Stomach (tissue), 9 donors: ENCODE data around the gene LRP1B. TPM values are rescaled to one million over a fixed set of nuclear protein-coding genes. Genes with fewer than 3 reads are reported as not detected.

ENCODE experiments used
- DNase-seq, 2 donors: peaks; one replicate each; pipeline versions ENCODE4 v3.0.0 to v3.0.0-alpha.2; 2013 to 2019
- H3K27ac ChIP-seq, 5 donors: fragments of 200-600 bp in 4 of 5; sonication (generic) in 4 of 5; one replicate each; pipeline ENCODE4 v1.5.1; 2013 to 2019; ENCODE audit warnings: mild to moderate bottlenecking in 1 of 5, moderate library complexity in 1 of 5
- H3K27me3 ChIP-seq, 3 donors: fragments of 200-600 bp; sonication (generic); one replicate each; pipeline ENCODE4 v1.5.1; 2017 to 2019; ENCODE audit warnings: mixed run types in 1 of 3
- H3K36me3 ChIP-seq, 4 donors: fragments of 200-600 bp; sonication (generic); 1 replicate in 3 of 4; 2 replicates in 1 of 4; pipeline ENCODE4 v1.5.1; 2016 to 2019
- H3K4me1 ChIP-seq, 4 donors: fragments of 200-600 bp; sonication (generic); one replicate each; pipeline ENCODE4 v1.5.1; 2016 to 2019
- H3K4me3 ChIP-seq, 4 donors: fragments of 200-600 bp; sonication (generic) in 3 of 4; one replicate each; pipeline ENCODE4 v1.5.1; 2016 to 2019; ENCODE audit warnings: mild to moderate bottlenecking in 1 of 4
- H3K9me3 ChIP-seq, 4 donors: fragments of 200-600 bp; sonication (generic); one replicate each; pipeline ENCODE4 v1.5.1; 2016 to 2019
- EP300 ChIP-seq: sonication (generic); formaldehyde crosslinking; IDR thresholded peaks from one replicate; pipeline ENCODE4 v1.6.1; 2017; ENCODE audit warnings: antibody characterized with exemption
- POLR2A ChIP-seq, 4 donors: fragments of 450-650 bp; IDR thresholded peaks; one replicate each; pipeline ENCODE4 v1.6.1; 2016; ENCODE audit warnings: antibody characterized with exemption in 4 of 4, control low read depth in 2 of 4, mild to moderate bottlenecking in 1 of 4, moderate library complexity in 1 of 4
- POLR2AphosphoS5 ChIP-seq, 3 donors: sonication (generic); formaldehyde crosslinking; IDR thresholded peaks; one replicate each; pipeline ENCODE4 v1.6.1; 2016; ENCODE audit warnings: antibody characterized with exemption in 3 of 3
- WGBS, 5 donors: extraction: QIAGEN DNeasy Blood & Tissue Kit in 3 of 5; methylation state at CpG; one replicate each; pipeline versions ENCODE4 v1.1.5 to v1.1.7; 2013 to 2018; 5-methylcytosine and 5-hydroxymethylcytosine counted together
- intact Hi-C: fragments of 100-400 bp; cut with DNase I; formaldehyde crosslinking; loops from one replicate; pipeline ENCODE4 v1.15.1; 2023; ENCODE audit warnings: low total_unique reads
- polyA plus RNA-seq, 3 donors: library from polyadenylated mRNA; stranded (reverse); fragments of 200-250 nt; gene quantifications; one replicate each; pipeline ENCODE4 v1.2.3, GENCODE V29; 2013
- total RNA-seq, 5 donors: library from RNA; depleted of rRNA; stranded (reverse); fragments of >200 nt; gene quantifications; one replicate each; pipeline versions ENCODE4 v1.1.0 to v1.2.3, GENCODE V29; 2014 to 2016
- TF ChIP-seq, protein P1 (sequence below), 7 experiments: fragments of 450-650 bp in 4 of 7; fragments of 200-600 bp in 3 of 7; sonication (generic) in 3 of 7; IDR thresholded peaks; one replicate each; pipeline ENCODE4 v1.5.1; 2016 to 2019; ENCODE audit warnings: antibody characterized with exemption in 7 of 7, control low read depth in 2 of 7, mild to moderate bottlenecking in 1 of 7
- donor health status: healthy with polysubstance abuse.
- donor health status: Bipolar disorder and iron deficiency.
- donor health status: healthy.

LRP1B gene
- total and polyA plus RNA-seq, 8 donors, result under 0.01 to 9.0 (median 0.38) TPM

DNA sequence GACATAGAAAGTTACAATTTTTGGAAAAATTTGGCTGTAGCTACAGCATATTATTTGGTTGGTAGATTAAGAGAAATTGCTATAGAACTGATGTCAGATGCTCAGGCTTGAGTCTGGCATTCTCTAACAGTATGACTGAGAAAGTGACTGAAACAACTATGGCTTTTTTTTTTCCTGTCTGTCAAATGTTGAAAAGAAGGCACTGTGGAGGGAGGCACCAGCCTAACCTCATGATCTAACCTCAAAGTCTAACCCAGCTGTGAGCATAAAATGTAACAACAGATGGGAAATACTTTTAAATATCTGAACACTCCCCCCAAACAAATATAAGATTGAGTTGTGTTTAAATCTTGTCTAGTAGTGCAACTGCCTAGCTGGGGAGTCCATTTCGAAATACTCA is 629.1 kb downstream of the LRP1B start:
- TF ChIP-seq POLR2AphosphoS5 (IDR thresholded peaks at IDR 0.05) (no peak), POLR2A (IDR thresholded peaks at IDR 0.05) (no peak), EP300 (no peak)
- TF ChIP-seq, protein P1, sequence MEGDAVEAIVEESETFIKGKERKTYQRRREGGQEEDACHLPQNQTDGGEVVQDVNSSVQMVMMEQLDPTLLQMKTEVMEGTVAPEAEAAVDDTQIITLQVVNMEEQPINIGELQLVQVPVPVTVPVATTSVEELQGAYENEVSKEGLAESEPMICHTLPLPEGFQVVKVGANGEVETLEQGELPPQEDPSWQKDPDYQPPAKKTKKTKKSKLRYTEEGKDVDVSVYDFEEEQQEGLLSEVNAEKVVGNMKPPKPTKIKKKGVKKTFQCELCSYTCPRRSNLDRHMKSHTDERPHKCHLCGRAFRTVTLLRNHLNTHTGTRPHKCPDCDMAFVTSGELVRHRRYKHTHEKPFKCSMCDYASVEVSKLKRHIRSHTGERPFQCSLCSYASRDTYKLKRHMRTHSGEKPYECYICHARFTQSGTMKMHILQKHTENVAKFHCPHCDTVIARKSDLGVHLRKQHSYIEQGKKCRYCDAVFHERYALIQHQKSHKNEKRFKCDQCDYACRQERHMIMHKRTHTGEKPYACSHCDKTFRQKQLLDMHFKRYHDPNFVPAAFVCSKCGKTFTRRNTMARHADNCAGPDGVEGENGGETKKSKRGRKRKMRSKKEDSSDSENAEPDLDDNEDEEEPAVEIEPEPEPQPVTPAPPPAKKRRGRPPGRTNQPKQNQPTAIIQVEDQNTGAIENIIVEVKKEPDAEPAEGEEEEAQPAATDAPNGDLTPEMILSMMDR (IDR thresholded peaks at IDR 0.05), result no peak

DNA sequence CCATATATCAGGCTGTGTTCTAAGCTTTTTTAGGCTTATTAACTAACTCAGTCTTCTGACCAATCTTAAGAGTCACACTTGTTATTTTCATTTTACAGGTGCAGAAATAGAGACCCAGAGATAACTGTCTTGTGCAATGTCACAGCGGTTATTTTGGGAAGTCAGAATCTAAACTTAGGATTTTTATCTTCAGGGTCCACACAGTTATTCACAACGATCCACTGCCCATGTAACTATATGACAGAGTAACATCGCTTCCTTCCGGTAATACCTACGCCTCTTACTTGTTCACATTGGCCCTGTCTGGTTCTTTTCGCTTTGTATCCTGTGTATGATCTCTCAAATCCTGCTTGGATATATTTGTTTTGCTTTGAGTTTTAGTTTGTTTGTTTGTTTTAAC is 631.7 kb downstream of the LRP1B start:
- no peak for DNase-seq

More for the DNA sequence above, 629.1 kb downstream of the LRP1B start:
- intact Hi-C loops, result no loop called here
- H3K4me3 ChIP-seq, result no peak overlapping the region
- H3K27ac ChIP-seq, result no peak overlapping the region
- H3K9me3 ChIP-seq, result no peaks in the 10 kb centered on the region
- H3K36me3 ChIP-seq, result no peaks in the 10 kb centered on the region
- H3K27me3 ChIP-seq, result no peaks in the 10 kb centered on the region
- DNase-seq, result peak in 1 of 2 donors; percentile 4
- no peaks in the 10 kb centered on the region for H3K4me1 ChIP-seq
- 77 to 91% (median 85%) methylated on average over 1 of the region's 1 CpG for WGBS, 5 donors

DNA sequence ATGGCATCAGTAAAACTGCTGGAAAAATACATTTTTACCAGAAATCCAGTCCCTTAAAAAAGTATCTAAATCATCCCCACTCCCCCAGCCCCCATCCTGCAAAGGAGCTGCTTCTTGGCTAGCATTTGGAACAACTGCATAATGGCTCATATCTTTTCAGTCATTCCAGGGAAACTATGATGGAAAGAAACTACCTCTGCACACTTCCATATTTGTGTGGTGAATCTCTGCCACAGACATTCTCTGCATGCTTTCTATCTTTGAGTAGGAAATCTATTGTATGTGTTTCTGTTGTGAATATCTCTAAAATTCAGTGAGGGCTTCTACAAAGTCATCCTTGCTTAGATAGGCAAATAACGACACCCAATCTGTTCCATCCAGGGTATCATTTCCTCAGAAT is 632.3 kb downstream of the LRP1B start:
- WGBS, 5 donors, result 87 to 95% (median 92%) methylated on average over 1 of the region's 1 CpG
- no peaks in the 10 kb centered on the region for H3K9me3 ChIP-seq

More for the DNA sequence above, 631.7 kb downstream of the LRP1B start:
- Histone ChIP-seq H3K36me3 (no peaks in the 10 kb centered on the region), H3K9me3 (no peaks in the 10 kb centered on the region), H3K27me3 (no peaks in the 10 kb centered on the region), H3K27ac (no peak overlapping the region), H3K4me3 (no peak overlapping the region), H3K4me1 (no peaks in the 10 kb centered on the region)
- TF ChIP-seq EP300 (no peak), POLR2AphosphoS5 (IDR thresholded peaks at IDR 0.05) (no peak), POLR2A (IDR thresholded peaks at IDR 0.05) (no peak)
- TF ChIP-seq, protein P1 (IDR thresholded peaks at IDR 0.05), result no peak
- intact Hi-C loops, result no loop called here
- WGBS, 5 donors, result 82 to 90% (median 86%) methylated on average over 6 of the region's 6 CpGs

DNA sequence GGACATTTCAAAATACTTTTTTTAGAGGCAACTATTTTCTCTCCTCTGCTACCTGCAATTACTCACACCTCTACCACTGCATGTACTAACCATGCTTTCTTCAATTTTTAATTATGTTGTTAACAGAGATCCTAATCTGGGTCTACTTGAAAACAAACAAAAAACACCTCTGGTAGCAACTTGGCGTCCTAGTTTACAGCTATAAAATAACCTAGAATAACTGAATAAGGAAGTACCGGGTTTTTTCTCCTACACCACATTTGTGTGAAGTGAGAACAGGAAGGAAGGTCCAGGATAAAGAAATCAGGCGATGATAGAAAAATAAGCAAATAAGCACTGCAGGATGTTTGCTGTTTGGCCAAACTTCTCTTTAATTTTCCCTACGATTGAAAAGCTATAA is 633.5 kb downstream of the LRP1B start:
- Histone ChIP-seq H3K9me3 (no peaks in the 10 kb centered on the region), H3K36me3 (no peaks in the 10 kb centered on the region), H3K4me1 (no peaks in the 10 kb centered on the region), H3K4me3 (no peak overlapping the region), H3K27ac (no peak overlapping the region), H3K27me3 (no peaks in the 10 kb centered on the region)
- no peak for TF ChIP-seq POLR2A (IDR thresholded peaks at IDR 0.05)
- TF ChIP-seq POLR2AphosphoS5 (IDR thresholded peaks at IDR 0.05), result no peak
- TF ChIP-seq EP300, result no peak
- TF ChIP-seq, protein P1 (IDR thresholded peaks at IDR 0.05), result no peak
- DNase-seq, result peak in 1 of 2 donors; percentile 6
- WGBS, 5 donors, result 48 to 59% (median 56%) methylated on average over 4 of the region's 4 CpGs
- intact Hi-C loops, result no loop called here

More for the DNA sequence above, 632.3 kb downstream of the LRP1B start:
- intact Hi-C loops, result no loop called here
- H3K4me1 ChIP-seq, result no peaks in the 10 kb centered on the region
- TF ChIP-seq, protein P1 (IDR thresholded peaks at IDR 0.05), result no peak
- TF ChIP-seq POLR2A (IDR thresholded peaks at IDR 0.05), result no peak
- TF ChIP-seq EP300, result no peak
- no peak for TF ChIP-seq POLR2AphosphoS5 (IDR thresholded peaks at IDR 0.05)
- no peaks in the 10 kb centered on the region for H3K36me3 ChIP-seq
- H3K4me3 ChIP-seq, result no peak overlapping the region
- DNase-seq, result no peak
- no peaks in the 10 kb centered on the region for H3K27me3 ChIP-seq
- H3K27ac ChIP-seq, result no peak overlapping the region
